GM23248 (cell line): Measurements from ENCODE around the gene RAPGEF2. TPM values are rescaled to one million over a fixed set of nuclear protein-coding genes. Genes with fewer than 3 reads are reported as not detected.

Experiments used
- DNase-seq: peaks from one replicate; pipeline ENCODE4 v3.0.0-alpha.2; 2015
- H2AFZ ChIP-seq: fragments of 200-600 bp; sonication (generic); 2 replicates; pipeline ENCODE4 v1.6.1; 2016; ENCODE audit warnings: antibody characterized with exemption
- H3F3A ChIP-seq: fragments of 200-600 bp; sonication (generic); 2 replicates; pipeline ENCODE4 v1.6.1; 2016; ENCODE audit warnings: mild to moderate bottlenecking, antibody characterized with exemption, mixed run types; ENCODE audit not compliant: insufficient read depth
- H3K27ac ChIP-seq: fragments of 200-600 bp; sonication (generic); 2 replicates; pipeline ENCODE4 v1.5.1; 2016; ENCODE audit warnings: mild to moderate bottlenecking
- H3K27me3 ChIP-seq: fragments of 200-600 bp; sonication (generic); replicated peaks from 2 replicates; pipeline ENCODE4 v1.6.1; 2016; ENCODE audit warnings: mild to moderate bottlenecking; ENCODE audit not compliant: insufficient read depth
- H3K36me3 ChIP-seq: fragments of 200-600 bp; sonication (generic); 2 replicates; pipeline ENCODE4 v1.6.1; 2016; ENCODE audit warnings: low read depth, mild to moderate bottlenecking
- H3K4me1 ChIP-seq: fragments of 200-600 bp; sonication (generic); 2 replicates; pipeline ENCODE4 v1.6.1; 2016; ENCODE audit warnings: mild to moderate bottlenecking; ENCODE audit not compliant: insufficient read depth
- H3K4me2 ChIP-seq: fragments of 200-600 bp; sonication (generic); one replicate; pipeline ENCODE4 v1.6.1; 2016; ENCODE audit warnings: mild to moderate bottlenecking; ENCODE audit not compliant: unreplicated experiment
- H3K4me3 ChIP-seq: fragments of 200-600 bp; sonication (generic); 2 replicates; pipeline ENCODE4 v1.5.1; 2016; ENCODE audit warnings: mild to moderate bottlenecking
- H3K79me2 ChIP-seq: fragments of 200-600 bp; sonication (generic); 2 replicates; pipeline ENCODE4 v1.6.1; 2016; ENCODE audit warnings: mild to moderate bottlenecking; ENCODE audit not compliant: insufficient read depth
- H3K9ac ChIP-seq: fragments of 200-600 bp; sonication (generic); 2 replicates; pipeline ENCODE4 v1.6.1; 2016; ENCODE audit warnings: mild to moderate bottlenecking
- H3K9me2 ChIP-seq: fragments of 200-600 bp; sonication (generic); 2 replicates; pipeline ENCODE4 v1.6.1; 2016; ENCODE audit warnings: mixed run types, mild to moderate bottlenecking, moderate library complexity; ENCODE audit not compliant: insufficient read depth
- H3K9me3 ChIP-seq: fragments of 200-600 bp; sonication (generic); one replicate; pipeline ENCODE4 v1.6.1; 2017; ENCODE audit warnings: low read depth
- H4K20me1 ChIP-seq: fragments of 200-600 bp; sonication (generic); 2 replicates; pipeline ENCODE4 v1.6.0; 2016; ENCODE audit not compliant: insufficient read depth
- EZH2 ChIP-seq: fragments of 200-600 bp; sonication (generic); IDR thresholded peaks from 2 replicates; pipeline ENCODE4 v1.6.1; 2018; ENCODE audit warnings: antibody characterized with exemption, mild to moderate bottlenecking; ENCODE audit not compliant: insufficient read depth, poor library complexity, severe bottlenecking
- EZH2phosphoT487 ChIP-seq: fragments of 200-600 bp; sonication (generic); IDR thresholded peaks from 2 replicates; pipeline ENCODE4 v1.6.1; 2018; ENCODE audit warnings: antibody characterized with exemption, moderate library complexity, mild to moderate bottlenecking, low read depth; ENCODE audit not compliant: insufficient read depth
- WGBS, 2 experiments: methylation state at CpG; one replicate each; pipeline ENCODE4 v1.1.6; 2015 to 2017; ENCODE audit warnings: low lambda C conversion rate in 2 of 2, low coverage in 1 of 2; ENCODE audit errors: missing lambda C conversion rate in 2 of 2; 5-methylcytosine and 5-hydroxymethylcytosine counted together
- in situ Hi-C: fragments of 300-500 bp; cut with MboI; formaldehyde crosslinking; loops from 2 replicates; pipeline ENCODE4 v1.15.0; 2020
- polyA plus RNA-seq: library from polyadenylated mRNA; unstranded; fragments of >200 nt; fragmentation: Nextera tagmentation; extraction: Ambion mirVana; gene quantifications from 2 replicates; pipeline ENCODE4 v1.2.1, GENCODE V29; 2016
- total RNA-seq: library from RNA; depleted of rRNA; stranded (reverse); fragments of >200 nt; shearing (Covaris generic); gene quantifications from 2 replicates; pipeline ENCODE4 v1.2.3, GENCODE V29; 2014

The RAPGEF2 gene
- total and polyA plus RNA-seq, 2 experiments from 2014 or later: 6.6 to 21.7 TPM

GRCh38 chr4:159347813-159348212 is 244.9 kb downstream of the RAPGEF2 start:
- Histone ChIP-seq H3K9ac (no peak overlapping the region), H3F3A (no peaks in the 10 kb centered on the region), H3K9me3 (no peaks in the 10 kb centered on the region), H3K4me3 (no peak overlapping the region), H3K36me3 (peaks cover 25% of the 10 kb centered on the region), H4K20me1 (no peaks in the 10 kb centered on the region), H3K27ac (no peak overlapping the region), H2AFZ (no peak overlapping the region), H3K27me3 (no peaks in the 10 kb centered on the region), H3K9me2 (no peaks in the 10 kb centered on the region), H3K79me2 (no peaks in the 10 kb centered on the region), H3K4me1 (no peaks in the 10 kb centered on the region), H3K4me2 (no peak overlapping the region)
- no peak for DNase-seq
- WGBS, 2 experiments: 85 to 88% methylated on average over 9 of the region's 9 CpGs
- TF ChIP-seq EZH2 (no peak), EZH2phosphoT487 (no peak)
- in situ Hi-C loops: no loop called here

DNA sequence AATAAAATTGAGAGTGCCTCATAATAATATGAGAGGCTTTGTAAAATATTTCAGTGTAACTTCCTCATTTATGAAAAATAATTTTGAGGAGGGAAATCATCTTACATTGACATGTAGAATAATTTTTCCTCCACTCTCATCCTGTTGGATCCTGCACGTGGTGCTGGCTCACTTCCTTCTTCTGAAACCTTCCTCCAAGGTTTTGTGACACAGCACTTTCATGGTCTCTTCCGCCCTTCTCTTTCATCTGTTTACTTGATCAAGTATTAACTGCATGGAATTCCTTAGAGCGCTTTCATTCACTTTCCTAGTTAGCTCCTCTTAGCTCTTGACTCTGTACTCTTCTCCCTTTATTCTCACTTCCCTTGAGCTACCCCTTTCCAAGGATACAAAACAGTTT is 246.5 kb downstream of the RAPGEF2 start:
- TF ChIP-seq EZH2 (no peak), EZH2phosphoT487 (no peak)
- H3K79me2 ChIP-seq: no peaks in the 10 kb centered on the region
- no peak overlapping the region for H3K4me3 ChIP-seq
- H3F3A ChIP-seq: no peaks in the 10 kb centered on the region
- H3K9ac ChIP-seq: no peak overlapping the region
- no peak overlapping the region for H2AFZ ChIP-seq
- H4K20me1 ChIP-seq: no peaks in the 10 kb centered on the region
- no peaks in the 10 kb centered on the region for H3K27me3 ChIP-seq
- in situ Hi-C loops: no loop called here
- H3K27ac ChIP-seq: no peak overlapping the region
- DNase-seq: no peak
- no peaks in the 10 kb centered on the region for H3K9me3 ChIP-seq
- H3K4me2 ChIP-seq: no peak overlapping the region
- H3K9me2 ChIP-seq: no peaks in the 10 kb centered on the region
- 96 to 98% methylated on average over 3 of the region's 3 CpGs for WGBS, 2 experiments
- H3K4me1 ChIP-seq: no peaks in the 10 kb centered on the region
- H3K36me3 ChIP-seq: peaks cover 22% of the 10 kb centered on the region

DNA sequence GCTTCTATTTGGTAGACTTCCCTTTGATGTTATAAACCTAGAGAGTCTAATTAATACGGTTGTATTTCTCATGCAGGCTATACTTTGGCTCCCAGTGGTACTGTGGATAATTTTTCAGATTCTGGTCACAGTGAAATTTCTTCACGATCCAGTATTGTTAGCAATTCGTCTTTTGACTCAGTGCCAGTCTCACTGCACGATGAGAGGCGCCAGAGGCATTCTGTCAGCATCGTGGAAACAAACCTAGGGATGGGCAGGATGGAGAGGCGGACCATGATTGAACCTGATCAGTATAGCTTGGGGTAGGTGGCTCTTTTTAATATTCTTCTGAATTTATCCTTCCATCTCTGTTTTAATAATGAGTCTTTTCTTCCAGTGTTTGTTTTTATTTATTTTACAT is 249.7 kb downstream of the RAPGEF2 start:
- no peak overlapping the region for H3K9ac ChIP-seq
- no peak overlapping the region for H3K4me2 ChIP-seq
- H3K79me2 ChIP-seq: no peaks in the 10 kb centered on the region
- no peaks in the 10 kb centered on the region for H4K20me1 ChIP-seq
- in situ Hi-C loops: no loop called here
- peaks cover 22% of the 10 kb centered on the region for H3K36me3 ChIP-seq
- no peaks in the 10 kb centered on the region for H3K27me3 ChIP-seq
- H3K4me1 ChIP-seq: peaks cover 3% of the 10 kb centered on the region
- no peaks in the 10 kb centered on the region for H3K9me3 ChIP-seq
- H3K4me3 ChIP-seq: no peak overlapping the region
- no peaks in the 10 kb centered on the region for H3K9me2 ChIP-seq
- H3K27ac ChIP-seq: no peak overlapping the region
- peaks cover 6% of the 10 kb centered on the region; the same call in 1 of the 2 replicates for H3F3A ChIP-seq
- no peak for DNase-seq
- TF ChIP-seq EZH2phosphoT487 (no peak), EZH2 (no peak)
- 94% methylated on average over 7 of the region's 7 CpGs for WGBS, 2 experiments
- no peak overlapping the region for H2AFZ ChIP-seq

- H3K27ac ChIP-seq: no peak overlapping the region
- no peak for DNase-seq
- no peak overlapping the region for H3K4me2 ChIP-seq
- no peak overlapping the region for H2AFZ ChIP-seq
- peaks cover 14% of the 10 kb centered on the region for H3F3A ChIP-seq
- H3K27me3 ChIP-seq: no peaks in the 10 kb centered on the region
- no peaks in the 10 kb centered on the region for H3K79me2 ChIP-seq
- H4K20me1 ChIP-seq: no peaks in the 10 kb centered on the region
- no peak overlapping the region for H3K4me3 ChIP-seq
- H3K9me3 ChIP-seq: no peaks in the 10 kb centered on the region
- peaks cover 13% of the 10 kb centered on the region for H3K4me1 ChIP-seq
- TF ChIP-seq EZH2 (no peak), EZH2phosphoT487 (no peak)
- H3K9ac ChIP-seq: no peak overlapping the region
- peaks cover 22% of the 10 kb centered on the region for H3K36me3 ChIP-seq
- no peaks in the 10 kb centered on the region for H3K9me2 ChIP-seq
- in situ Hi-C loops: no loop called here
- 97 to 98% methylated on average over 15 of the region's 15 CpGs for WGBS, 2 experiments
These were observed 250.7 kb downstream of the RAPGEF2 start for GRCh38 chr4:159353422-159354116.
